Measurements from ENCODE around the gene TRIM40.
"Not testable (repeated sequence)": the region's sequence is repeated elsewhere in the genome, so short reads cannot be mapped to it uniquely, and the experiment has no call there.

TRIM40 gene

DNA sequence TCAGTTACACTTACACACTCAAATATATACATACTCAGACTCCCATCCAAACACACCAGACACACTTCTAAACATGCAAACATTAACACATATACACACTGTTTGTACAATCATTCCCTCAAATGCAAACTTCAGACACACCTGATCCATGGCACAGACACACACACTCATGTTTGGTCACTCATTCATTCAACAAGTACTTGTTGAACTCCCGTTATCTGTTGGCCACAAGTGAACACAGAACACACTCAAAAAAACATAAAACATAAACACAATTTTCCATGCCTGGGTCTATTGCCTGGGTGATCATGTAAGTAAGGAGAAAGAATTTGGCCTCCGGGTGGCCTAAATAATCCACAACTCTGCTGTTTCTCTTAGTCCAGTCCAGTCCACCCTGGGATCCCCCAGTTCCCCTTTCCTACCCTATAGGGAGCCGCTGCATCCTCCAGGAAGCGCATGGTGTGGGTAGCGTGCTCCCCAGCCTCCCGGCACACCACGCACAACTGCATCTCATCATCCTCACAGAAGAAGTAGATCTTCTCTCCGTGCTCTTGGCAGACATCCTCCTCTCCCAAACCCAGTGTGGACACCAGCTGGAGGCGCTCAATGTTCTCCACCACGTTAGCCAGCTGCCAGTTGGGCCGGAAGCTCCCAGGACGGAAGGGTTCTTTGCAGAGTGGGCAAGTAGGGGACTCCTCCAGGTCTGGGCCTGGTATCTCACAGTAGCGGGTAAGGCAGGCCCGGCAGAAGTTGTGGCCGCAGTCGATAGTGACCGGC is 24.3 kb downstream of the TRIM40 start:
- H3K4me3 ChIP-seq (ENCODE audit: low read depth, low read length) = no peak overlapping the region
- DNase-seq (ENCODE audit: low read depth) = no peak

DNA sequence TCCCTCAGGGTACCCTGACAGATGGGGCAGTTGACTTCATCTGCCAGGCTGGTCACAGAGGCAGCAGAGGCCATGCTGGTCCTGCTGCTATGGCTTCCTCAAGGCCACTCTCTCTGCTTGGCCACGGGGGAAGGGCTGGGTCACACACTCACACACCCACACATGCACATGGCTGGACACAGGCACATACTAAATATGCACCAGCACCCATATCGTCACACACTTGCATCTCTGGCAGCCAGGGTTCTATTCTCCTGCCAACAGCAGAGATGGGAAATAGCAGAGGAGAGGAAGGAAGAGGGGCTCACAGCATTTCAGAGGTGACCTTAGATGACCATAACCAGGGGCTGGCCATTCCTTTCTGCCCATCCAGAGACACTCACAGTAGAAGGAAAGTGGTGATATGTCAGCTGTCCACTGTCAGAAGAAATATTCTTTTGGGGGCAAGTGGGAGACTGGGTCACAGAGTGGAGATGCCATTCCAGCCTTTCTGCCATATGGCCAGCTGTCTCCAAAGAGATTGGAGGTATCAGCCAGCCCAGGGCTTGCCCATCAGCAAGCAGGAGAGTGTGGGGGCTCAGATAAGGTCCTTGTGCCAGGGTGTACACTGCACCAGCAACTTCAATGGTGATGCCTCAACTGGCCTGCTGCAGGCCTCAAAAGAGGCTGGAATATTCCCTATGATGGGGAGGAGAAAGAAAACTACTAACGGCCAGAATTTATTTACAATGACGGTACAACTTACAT is 25.0 kb downstream of the TRIM40 start, which contains the start of gene TRIM10:
TRIM10 (minus strand) TSS at position 427 of the 747 bp plus-strand sequence; CDS start at position 74, 353 bp downstream.
- DNase-seq (ENCODE audit: low read depth) = no peak
- no peak within 1 kb of the TSS for H3K4me3 ChIP-seq (ENCODE audit: low read depth, low read length)

DNA sequence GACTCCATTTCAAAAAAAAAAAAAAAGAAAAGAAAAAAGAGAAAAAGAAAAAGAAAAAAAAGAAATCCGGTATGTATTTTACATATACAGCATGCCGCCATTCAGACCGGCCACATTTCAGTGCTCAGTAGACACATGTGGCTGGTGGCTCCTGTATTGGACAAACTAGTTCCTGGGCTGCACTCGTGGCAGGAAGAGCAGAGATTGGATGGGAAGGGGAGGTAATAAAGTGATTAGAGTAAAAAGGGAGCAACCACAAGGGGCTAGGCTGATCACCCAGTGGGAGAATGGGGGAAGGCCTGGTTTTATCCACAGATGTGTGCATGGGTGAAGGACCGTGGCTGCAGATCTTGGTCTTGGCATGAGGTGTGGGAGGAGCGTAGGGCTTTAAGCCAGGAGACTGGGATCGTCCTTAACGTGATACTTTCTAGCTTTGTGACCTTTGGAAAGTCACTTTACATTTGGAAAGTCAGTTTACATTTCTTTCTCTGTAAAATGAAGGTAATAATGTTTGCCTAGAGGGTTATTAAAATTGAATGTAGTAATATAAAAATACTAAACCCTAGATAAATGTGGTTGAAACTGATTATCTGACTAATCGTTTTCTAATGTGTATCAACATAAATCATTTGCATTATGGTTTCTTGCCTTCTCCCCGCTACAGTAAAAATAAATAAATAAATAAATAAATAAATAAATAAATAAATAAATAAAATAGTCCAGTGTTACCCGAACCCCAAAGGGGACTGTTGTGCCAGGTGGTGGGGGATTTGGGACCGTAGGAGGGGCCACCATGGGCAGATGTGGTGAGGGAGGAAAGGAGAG is 26.5 kb downstream of the TRIM40 start:
- H3K4me3 ChIP-seq (ENCODE audit: low read depth, low read length) = no peak overlapping the region
- no peak for DNase-seq (ENCODE audit: low read depth)

DNA sequence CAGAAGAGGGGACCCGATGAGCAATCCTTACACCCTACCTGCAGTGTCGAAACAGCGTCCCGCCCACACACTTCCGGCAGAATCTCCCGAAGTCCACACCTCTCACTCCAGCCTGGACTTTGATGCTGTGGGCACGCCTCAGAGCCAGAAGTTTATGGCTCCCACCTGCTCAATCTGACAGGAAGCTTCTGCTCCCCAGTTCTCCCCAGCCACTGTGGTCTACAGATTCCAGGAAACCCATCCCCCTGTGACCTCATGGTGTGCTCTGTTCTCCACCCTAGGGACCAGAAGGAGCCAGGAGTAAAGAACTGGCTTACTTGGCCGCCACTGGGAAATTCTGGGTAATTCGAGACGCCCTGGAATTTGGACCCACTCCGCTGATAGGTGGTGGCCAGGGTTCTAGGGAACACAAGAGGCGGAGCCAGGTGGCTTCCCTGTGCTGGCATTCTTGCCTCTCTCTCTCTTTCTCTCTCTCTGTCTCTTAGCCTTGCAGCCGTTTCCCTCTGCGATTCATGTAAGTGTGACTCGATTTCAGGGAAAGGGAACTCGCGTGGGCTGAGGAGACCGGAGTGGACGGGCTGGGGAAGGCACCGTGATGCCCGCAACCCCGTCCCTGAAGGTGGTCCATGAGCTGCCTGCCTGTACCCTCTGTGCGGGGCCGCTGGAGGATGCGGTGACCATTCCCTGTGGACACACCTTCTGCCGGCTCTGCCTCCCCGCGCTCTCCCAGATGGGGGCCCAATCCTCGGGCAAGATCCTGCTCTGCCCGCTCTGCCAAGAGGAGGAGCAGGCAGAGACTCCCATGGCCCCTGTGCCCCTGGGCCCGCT is 27.4 kb downstream of the TRIM40 start, which contains the start of gene TRIM15:
TRIM15 (plus strand) TSS at position 457 of the 828 bp plus-strand sequence; CDS start at position 596, 139 bp downstream.
- H3K4me3 ChIP-seq (ENCODE audit: low read depth, low read length) = no peak within 1 kb of the TSS
- no peak for DNase-seq (ENCODE audit: low read depth)

DNA sequence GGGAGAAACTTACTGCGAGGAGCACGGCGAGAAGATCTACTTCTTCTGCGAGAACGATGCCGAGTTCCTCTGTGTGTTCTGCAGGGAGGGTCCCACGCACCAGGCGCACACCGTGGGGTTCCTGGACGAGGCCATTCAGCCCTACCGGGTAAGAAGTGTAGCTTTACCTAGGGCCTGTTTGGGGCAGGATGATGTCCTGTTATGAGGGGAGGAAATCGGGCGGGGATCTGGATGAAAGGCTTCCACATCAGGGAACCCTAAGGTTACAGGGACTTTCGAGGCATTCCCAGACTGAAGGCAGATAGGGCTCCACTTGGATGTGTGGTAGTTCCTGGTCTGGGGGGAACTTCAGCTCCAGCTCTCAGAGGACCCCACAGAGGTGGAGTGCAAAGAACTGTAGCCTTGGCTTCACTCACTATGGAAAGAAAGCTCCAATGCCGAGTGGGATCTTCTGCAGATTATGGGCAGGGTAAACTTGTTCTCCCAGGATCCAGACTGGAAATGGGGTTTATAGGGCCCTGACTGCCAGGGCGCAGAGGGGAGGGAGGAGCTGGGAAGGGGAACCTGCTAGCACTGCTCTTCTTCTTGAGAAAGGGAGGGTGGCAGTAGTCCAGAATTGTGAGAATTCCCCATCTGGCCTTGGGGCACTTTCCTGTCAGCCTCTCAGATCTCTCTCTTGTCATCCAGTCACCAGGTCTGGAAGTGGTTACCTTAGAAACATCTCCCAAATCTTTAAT is 28.1 kb downstream of the TRIM40 start:
- DNase-seq (ENCODE audit: low read depth) = no peak
- H3K4me3 ChIP-seq (ENCODE audit: low read depth, low read length) = no peak overlapping the region

DNA sequence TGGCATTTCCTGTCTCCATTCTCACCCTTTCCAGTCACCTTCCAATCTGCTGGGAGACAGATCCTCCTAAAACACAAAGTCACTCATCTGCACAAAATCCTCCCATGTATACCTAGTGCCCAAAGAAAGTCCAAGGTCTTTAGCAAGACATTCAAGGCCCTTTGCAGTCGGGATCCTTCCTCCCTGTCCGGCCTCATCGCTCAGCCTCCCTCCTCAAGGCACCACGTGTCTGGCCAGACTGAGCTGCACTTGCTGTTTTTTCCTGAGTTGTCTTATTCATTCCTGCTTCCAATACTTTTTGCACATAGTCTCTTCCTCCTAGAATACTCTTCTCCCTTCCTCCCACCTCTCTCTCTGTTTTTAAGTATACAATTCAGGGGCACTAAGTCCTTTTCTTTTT is 28.8 kb downstream of the TRIM40 start:
- no peak overlapping the region for H3K4me3 ChIP-seq (ENCODE audit: low read depth, low read length)
- no peak for DNase-seq (ENCODE audit: low read depth)

DNA sequence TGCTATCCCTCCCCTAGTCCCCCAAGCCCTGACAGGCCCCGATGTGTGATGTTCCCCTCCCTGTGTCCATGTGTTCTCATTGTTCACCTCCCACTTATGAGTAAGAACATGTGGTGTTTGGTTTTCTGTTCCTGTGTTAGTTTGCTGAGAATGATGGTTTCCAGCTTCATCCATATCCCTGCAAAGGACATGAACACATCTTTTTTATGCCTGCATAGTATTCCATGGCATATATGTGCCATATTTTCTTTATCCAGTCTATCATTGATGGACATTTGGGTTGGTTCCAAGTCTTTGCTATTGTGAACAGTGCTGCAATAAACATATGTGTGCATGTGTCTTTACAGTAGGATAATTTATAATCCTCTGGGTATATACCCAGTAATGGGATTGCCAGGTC is 29.3 kb downstream of the TRIM40 start:
- not testable (repeated sequence) for DNase-seq (ENCODE audit: low read depth); H3K4me3 ChIP-seq (ENCODE audit: low read depth, low read length)

DNA sequence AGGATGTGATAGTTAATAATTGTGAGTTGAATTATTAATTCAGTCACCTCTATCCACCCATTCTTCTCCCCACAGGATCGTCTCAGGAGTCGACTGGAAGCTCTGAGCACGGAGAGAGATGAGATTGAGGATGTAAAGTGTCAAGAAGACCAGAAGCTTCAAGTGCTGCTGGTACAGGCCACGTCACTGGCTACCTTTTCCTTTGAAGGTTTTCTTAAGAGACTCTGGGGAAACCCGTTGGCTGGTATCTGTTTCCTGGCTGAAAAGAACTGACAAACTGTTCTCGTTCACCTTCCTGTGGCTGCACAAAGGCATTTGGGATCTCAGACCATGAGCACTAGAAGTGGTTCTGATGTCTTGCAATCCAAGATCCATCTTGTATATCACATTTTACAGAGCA is 31.2 kb downstream of the TRIM40 start:
- no peak for DNase-seq (ENCODE audit: low read depth)
- no peak overlapping the region for H3K4me3 ChIP-seq (ENCODE audit: low read depth, low read length)

DNA sequence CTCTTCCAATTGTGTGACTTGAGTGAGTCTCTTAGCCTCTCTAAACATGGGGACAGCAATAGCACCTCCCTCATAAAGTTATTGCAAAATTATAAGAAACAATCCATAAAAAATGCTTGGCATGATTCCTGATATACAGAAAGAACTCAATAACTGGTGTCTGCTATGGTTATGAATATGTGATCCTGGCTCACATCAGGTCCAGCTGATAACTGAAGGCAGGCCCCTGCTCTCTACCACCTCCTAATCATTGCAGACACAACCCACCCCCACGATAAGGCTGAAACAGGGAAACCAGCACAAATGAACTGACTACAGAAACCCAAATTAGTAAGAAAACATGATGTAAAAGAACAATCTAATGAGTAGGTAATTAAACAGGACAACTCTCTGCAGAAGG is 32.8 kb downstream of the TRIM40 start:
- no peak for DNase-seq (ENCODE audit: low read depth)

DNA sequence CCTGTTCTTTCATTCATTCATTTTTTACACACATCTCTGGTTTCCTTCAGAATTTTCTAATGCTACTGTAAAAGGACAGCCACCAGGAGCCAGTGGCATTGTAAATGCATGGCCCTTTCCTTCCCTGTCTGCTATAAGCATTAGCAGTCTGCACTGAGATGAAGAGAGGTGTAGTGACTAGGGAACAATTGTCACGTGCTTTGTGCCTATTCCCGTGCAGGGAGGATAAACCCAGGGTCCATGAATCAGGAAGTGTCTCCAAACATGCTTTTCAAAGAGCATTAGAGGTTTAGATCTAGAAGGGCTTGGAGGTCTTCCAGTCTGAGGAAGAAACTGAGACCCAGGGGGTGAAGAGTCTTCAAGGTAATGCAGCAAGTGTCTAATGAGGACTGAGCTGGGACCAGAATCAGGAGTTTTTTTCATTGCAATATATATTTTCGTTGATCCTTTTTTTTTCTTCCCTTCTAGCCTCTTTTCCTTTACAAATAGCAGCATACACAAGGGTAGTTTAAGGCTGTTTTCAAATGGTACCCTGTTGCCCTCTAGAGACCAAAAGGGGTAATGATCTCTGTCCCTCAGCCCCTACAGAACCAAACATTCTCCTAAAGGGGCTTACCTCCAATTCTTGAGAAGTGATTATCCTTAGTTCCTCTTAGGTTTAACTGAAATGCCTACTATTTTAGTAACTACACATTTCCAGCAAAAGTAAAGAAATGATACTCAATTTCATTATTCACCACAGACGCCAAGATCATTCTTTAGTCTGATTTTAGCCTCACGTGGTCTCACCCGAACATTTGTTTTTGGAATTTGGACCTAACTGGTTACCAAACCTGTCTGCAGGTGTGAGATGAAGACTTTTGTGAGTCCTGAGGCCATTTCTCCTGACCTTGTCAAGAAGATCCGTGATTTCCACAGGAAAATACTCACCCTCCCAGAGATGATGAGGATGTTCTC is 34.0 kb downstream of the TRIM40 start:
- DNase-seq (ENCODE audit: low read depth) = peak; percentile 23
- no peak overlapping the region for H3K4me3 ChIP-seq (ENCODE audit: low read depth, low read length)

More for the DNA sequence above, 32.8 kb downstream of the TRIM40 start:
- no peak overlapping the region for H3K4me3 ChIP-seq (ENCODE audit: low read depth, low read length)

DNA sequence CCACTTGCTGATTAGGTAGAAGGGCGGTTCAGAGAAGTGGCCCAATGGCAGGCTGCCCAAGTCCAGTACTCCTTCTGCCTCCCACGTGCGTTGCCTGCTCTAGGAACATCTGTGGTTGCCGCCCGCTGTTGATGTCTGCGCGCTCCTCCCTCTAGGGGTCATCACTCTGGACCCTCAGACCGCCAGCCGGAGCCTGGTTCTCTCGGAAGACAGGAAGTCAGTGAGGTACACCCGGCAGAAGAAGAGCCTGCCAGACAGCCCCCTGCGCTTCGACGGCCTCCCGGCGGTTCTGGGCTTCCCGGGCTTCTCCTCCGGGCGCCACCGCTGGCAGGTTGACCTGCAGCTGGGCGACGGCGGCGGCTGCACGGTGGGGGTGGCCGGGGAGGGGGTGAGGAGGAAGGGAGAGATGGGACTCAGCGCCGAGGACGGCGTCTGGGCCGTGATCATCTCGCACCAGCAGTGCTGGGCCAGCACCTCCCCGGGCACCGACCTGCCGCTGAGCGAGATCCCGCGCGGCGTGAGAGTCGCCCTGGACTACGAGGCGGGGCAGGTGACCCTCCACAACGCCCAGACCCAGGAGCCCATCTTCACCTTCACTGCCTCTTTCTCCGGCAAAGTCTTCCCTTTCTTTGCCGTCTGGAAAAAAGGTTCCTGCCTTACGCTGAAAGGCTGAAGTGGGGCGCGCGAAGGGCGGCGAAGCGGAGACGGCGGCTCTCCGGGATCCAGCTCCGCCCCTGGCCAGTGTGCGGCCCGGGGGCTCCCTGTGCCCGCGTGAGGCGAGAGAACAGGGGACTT is 35.9 kb downstream of the TRIM40 start:
- H3K4me3 ChIP-seq (ENCODE audit: low read depth, low read length) = no peak overlapping the region
- no peak for DNase-seq (ENCODE audit: low read depth)

DNA sequence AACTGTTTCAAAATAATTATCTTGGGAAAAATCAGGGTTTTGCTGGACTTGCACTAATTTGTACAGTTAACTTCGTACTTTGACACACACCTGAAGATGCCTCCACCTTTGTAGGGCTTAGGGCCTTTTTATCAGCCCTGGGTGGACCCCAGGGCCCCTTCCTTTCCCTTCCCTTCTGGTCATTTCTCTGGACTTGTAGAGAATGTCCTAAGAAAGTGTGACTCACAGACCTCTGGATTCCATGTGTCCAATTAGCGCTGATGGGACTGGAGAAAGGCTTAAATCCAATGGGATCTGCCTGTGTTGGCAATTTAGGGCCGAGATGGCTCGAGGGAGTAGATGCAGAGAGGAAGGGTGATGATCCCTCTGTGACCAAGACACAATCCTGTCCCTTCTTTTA is 36.7 kb downstream of the TRIM40 start:
- no peak for DNase-seq (ENCODE audit: low read depth)
- no peak overlapping the region for H3K4me3 ChIP-seq (ENCODE audit: low read depth, low read length)

DNA sequence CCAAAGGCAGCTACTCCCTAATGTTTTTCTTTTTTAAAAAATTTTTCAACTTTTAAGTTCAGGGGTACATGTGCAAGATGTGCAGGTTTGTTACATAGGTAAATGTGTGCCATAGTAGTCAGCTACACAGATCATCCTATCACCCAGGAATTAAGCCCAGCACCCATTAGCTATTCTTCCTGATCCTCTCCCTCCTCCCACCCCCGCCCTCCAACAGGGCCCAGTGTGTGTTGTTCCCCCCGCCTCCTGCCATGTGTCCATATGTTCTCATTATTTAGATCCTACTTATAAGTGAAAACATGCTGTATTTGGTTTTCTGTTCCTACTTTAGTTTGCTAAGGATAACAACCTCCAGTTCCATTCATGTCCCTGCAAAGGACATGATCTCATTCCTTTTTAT is 39.8 kb downstream of the TRIM40 start:
- no peak overlapping the region for H3K4me3 ChIP-seq (ENCODE audit: low read depth, low read length)
- no peak for DNase-seq (ENCODE audit: low read depth)

DNA sequence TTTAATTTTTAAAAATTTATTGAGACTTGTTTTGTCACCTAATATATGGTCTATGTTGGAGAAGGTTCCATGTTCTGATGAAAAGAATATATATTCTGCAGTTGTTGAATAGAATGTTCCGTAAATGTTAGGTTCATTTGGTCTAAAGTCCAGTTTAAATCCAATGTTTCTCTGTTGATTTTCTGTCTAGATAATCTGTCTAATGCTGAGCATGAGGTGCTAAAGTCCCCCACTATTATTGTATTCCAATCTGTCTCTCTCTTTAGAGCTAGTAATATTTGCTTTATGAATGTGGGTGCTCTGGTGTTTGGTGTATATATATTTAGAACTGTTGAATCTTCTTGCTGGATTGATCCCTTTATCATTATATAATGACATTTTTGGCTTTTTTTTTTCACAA is 42.9 kb downstream of the TRIM40 start:
- no peak for DNase-seq (ENCODE audit: low read depth)
- no peak overlapping the region for H3K4me3 ChIP-seq (ENCODE audit: low read depth, low read length)

DNA sequence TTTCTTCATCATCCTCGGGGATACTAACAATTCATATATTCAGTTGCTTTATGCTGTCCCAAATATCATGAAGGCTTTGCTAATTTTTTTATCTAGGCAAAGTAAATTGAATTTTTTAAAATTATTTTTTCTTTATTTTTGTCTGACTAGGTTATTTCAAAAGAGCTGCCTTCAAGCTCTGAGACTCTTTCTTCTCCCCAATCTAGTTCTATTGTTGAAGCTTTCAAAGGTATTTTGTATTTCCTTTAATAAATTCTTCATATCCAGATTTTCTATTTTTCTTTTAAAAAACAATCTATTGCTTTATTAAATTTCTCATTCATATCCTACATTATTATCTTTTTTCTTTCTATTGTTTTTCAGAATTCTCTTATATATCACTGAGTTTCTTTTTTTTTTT is 44.2 kb downstream of the TRIM40 start:
- DNase-seq (ENCODE audit: low read depth) = no peak
- H3K4me3 ChIP-seq (ENCODE audit: low read depth, low read length) = no peak overlapping the region

DNA sequence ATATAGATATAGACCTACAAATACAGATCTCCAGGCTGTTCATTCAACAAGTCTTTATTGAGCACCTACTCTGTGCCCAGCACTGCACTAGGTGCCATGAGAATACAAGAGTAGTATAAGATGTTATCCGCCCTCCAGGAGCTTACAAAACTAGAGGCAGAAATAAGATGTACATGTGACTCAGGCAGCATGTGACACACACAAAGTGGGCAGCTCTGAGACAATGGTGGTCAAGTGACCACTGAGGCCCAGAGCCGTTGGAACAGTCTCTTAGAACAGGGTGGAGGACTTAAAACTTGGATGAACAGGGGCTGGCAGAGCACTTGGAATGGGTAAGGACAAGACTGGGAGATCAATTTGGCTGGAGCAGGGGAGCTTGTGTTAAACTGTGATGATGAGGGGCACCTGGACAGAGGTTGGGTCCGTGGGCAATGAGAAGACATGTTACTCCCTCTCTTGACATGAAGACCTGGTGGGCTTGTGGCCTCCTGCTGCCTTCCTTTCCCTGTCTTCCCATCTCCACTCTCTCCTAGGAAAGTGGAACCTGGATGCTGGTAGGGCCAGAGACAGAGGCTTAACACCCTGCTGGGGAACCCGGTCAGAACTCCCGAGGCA is 48.6 kb downstream of the TRIM40 start:
- DNase-seq (ENCODE audit: low read depth) = no peak
- no peak overlapping the region for H3K4me3 ChIP-seq (ENCODE audit: low read depth, low read length)

Data from skeletal muscle cell (primary cell).